ENCODE measurements around the gene NMUR2. TPM values are rescaled to one million over a fixed set of nuclear protein-coding genes. Genes with fewer than 3 reads are reported as not detected.

NMUR2 gene
- total RNA-seq, 1 experiment from 2014 or later, result not detected

- Histone ChIP-seq H3K4me1 (ENCODE audit: control insufficient read depth, insufficient read depth, low read length) (no peaks in the 10 kb centered on the region), H3K4me3 (ENCODE audit: low read depth in 2 of 2, low read length in 2 of 2) (no peak overlapping the region), H3K9me3 (ENCODE audit: control insufficient read depth, insufficient read depth, low read depth, low read length) (no peaks in the 10 kb centered on the region), H3K36me3 (ENCODE audit: control insufficient read depth, insufficient read depth, low read length) (no peaks in the 10 kb centered on the region), H3K27ac (ENCODE audit: low read length) (no peak overlapping the region), H3K27me3 (ENCODE audit: control insufficient read depth, insufficient read depth, low read length) (no peaks in the 10 kb centered on the region)
- in situ Hi-C loops (cut with HindIII; ENCODE audit: low pct_unique_long_range_greater_than_20kb, low sequenced_read_pairs) (no loop called here), intact Hi-C loops (cut with micrococcal nuclease; ENCODE audit: unreplicated experiment) (loop anchor here (5.0 kb wide), 1 partner anchor 133 kb away; no protein-coding TSS in a partner anchor)
- ChIA-PET POLR2A (no interaction called here), CTCF (no interaction called here)
- no TSS peak for BruUV-seq (replicated peaks)
- no peak for ATAC-seq
- DNase-seq (ENCODE audit: low read depth, low spot score), result no peak
- TF ChIP-seq TCF7L2 (IDR thresholded peaks at IDR 0.05; ENCODE audit: low read depth, low read length), result no peak
- no peak for TF ChIP-seq REST (IDR thresholded peaks at IDR 0.05; ENCODE audit: insufficient read depth in 1 of 2, low read depth in 2 of 2, low read length in 1 of 2)
- TF ChIP-seq POLR2AphosphoS5 (IDR thresholded peaks at IDR 0.05; ENCODE audit: low read depth, low read length), result no peak
- TF ChIP-seq SIN3A (IDR thresholded peaks at IDR 0.05; ENCODE audit: borderline replicate concordance, insufficient read depth, low read depth, low read length), result no peak
- no peak for TF ChIP-seq CTCF (IDR thresholded peaks at IDR 0.05)
These were observed 30.3 kb downstream of the NMUR2 start for GRCh38 chr5:152374711-152375275.

- intact Hi-C loops (cut with micrococcal nuclease; ENCODE audit: unreplicated experiment) (no loop called here), in situ Hi-C loops (cut with HindIII; ENCODE audit: low pct_unique_long_range_greater_than_20kb, low sequenced_read_pairs) (no loop called here)
- CTCF ChIA-PET, result no interaction called here
- Histone ChIP-seq H3K27ac (ENCODE audit: low read length) (no peak overlapping the region), H3K27me3 (ENCODE audit: control insufficient read depth, insufficient read depth, low read length) (no peaks in the 10 kb centered on the region), H3K4me3 (ENCODE audit: low read depth in 2 of 2, low read length in 2 of 2) (no peak overlapping the region), H3K36me3 (ENCODE audit: control insufficient read depth, insufficient read depth, low read length) (no peaks in the 10 kb centered on the region), H3K9me3 (ENCODE audit: control insufficient read depth, insufficient read depth, low read depth, low read length) (no peaks in the 10 kb centered on the region), H3K4me1 (ENCODE audit: control insufficient read depth, insufficient read depth, low read length) (no peaks in the 10 kb centered on the region)
- POLR2A ChIA-PET, result no interaction called here
- TF ChIP-seq TCF7L2 (IDR thresholded peaks at IDR 0.05; ENCODE audit: low read depth, low read length), result no peak
- no peak for TF ChIP-seq POLR2AphosphoS5 (IDR thresholded peaks at IDR 0.05; ENCODE audit: low read depth, low read length)
- TF ChIP-seq REST (IDR thresholded peaks at IDR 0.05; ENCODE audit: insufficient read depth in 1 of 2, low read depth in 2 of 2, low read length in 1 of 2), result no peak
- TF ChIP-seq SIN3A (IDR thresholded peaks at IDR 0.05; ENCODE audit: borderline replicate concordance, insufficient read depth, low read depth, low read length), result no peak
- ATAC-seq, result no peak
- BruUV-seq (replicated peaks), result no TSS peak
- no peak for DNase-seq (ENCODE audit: low read depth, low spot score)
These were observed 32.2 kb downstream of the NMUR2 start for GRCh38 chr5:152372875-152373274.

Measured in Panc1 (cell line).